Neural crest cell (in vitro differentiated cells): ENCODE results near the gene UBXN10. TPM values are rescaled to one million over a fixed set of nuclear protein-coding genes. Genes with fewer than 3 reads are reported as not detected.

ENCODE experiments used
- DNase-seq: peaks from one replicate; pipeline ENCODE4 v3.0.0; 2021; ENCODE audit warnings: low read depth, mixed read lengths, low spot score
- H3K27ac Mint-ChIP-seq: one replicate; pipeline ENCODE4 v1.8.0; 2021; ENCODE audit warnings: mild to moderate bottlenecking, mixed read lengths; ENCODE audit not compliant: unreplicated experiment
- H3K27me3 Mint-ChIP-seq: 2 replicates; pipeline ENCODE4 v1.8.0; 2021; ENCODE audit warnings: low read depth, mild to moderate bottlenecking, mixed read lengths
- H3K36me3 Mint-ChIP-seq: 2 replicates; pipeline ENCODE4 v1.8.0; 2021; ENCODE audit warnings: low read depth, mild to moderate bottlenecking, mixed read lengths
- H3K4me1 Mint-ChIP-seq: 2 replicates; pipeline ENCODE4 v1.8.0; 2021; ENCODE audit warnings: mixed read lengths
- H3K4me3 Mint-ChIP-seq: one replicate; pipeline ENCODE4 v1.8.0; 2021; ENCODE audit warnings: mild to moderate bottlenecking, mixed read lengths
- H3K9me3 Mint-ChIP-seq: 2 replicates; pipeline ENCODE4 v1.8.0; 2021; ENCODE audit warnings: mixed read lengths
- CTCF ChIP-seq: fragments of 200-600 bp; sonication (generic); conservative IDR thresholded peaks from 2 replicates; pipeline ENCODE4 v1.5.0; 2021; ENCODE audit warnings: antibody characterized with exemption, mild to moderate bottlenecking
- total RNA-seq: library from RNA; stranded (reverse); gene quantifications from 2 replicates; pipeline ENCODE4 v1.2.1, GENCODE V29; 2021

UBXN10 gene
- total RNA-seq, 1 donor from 2014 or later: 1.4 TPM

GRCh38 chr1:20154301-20154831 is 31.5 kb upstream of the UBXN10 start:
- H3K4me3 Mint-ChIP-seq: no peak overlapping the region
- no peaks in the 10 kb centered on the region for H3K27me3 Mint-ChIP-seq
- H3K9me3 Mint-ChIP-seq: no peaks in the 10 kb centered on the region
- H3K36me3 Mint-ChIP-seq: peaks cover 4% of the 10 kb centered on the region
- no peak for DNase-seq
- no peak for TF ChIP-seq CTCF
- H3K4me1 Mint-ChIP-seq: peaks cover 11% of the 10 kb centered on the region
- no peak overlapping the region for H3K27ac Mint-ChIP-seq

DNA sequence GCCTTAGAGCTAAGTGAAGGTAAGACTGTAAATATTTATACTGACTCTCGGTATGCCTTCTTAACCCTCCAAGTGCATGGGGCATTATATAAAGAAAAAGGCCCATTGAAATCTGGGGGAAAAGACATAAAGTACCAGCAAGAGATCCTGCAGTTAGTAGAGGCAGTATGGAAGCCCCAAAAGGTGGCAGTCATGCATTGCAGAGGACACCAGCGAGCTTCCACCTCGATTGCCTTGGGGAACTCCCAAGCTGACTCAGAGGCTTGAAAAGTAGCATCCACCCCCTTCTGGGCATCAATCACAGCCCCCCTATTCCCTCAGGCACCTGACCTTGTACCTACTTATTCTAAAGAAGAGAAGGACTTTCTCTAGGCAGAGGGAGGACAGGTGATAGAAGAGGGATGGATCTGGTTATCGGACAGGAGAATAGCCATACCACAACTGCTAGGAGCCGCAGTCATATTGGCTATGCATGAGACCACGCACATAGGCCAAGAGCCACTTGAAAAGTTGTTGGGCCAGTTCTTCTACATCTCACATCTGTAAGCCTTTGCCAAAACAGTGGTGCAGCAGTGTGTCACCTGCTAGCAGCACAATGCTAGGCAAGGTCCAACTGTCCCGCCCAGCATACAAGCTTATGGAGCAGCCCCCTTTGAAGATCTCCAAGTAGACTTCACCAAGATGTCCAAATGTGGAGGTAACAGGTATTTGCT is 27.4 kb upstream of the UBXN10 start:
- H3K9me3 Mint-ChIP-seq: peaks cover 3% of the 10 kb centered on the region
- peaks cover 6% of the 10 kb centered on the region for H3K36me3 Mint-ChIP-seq

GRCh38 chr1:20160034-20160433 is 25.9 kb upstream of the UBXN10 start:
- Mint-ChIP-seq H3K4me1 (no peaks in the 10 kb centered on the region), H3K4me3 (no peak overlapping the region), H3K27ac (no peak overlapping the region), H3K36me3 (peaks cover 6% of the 10 kb centered on the region), H3K27me3 (peaks cover 5% of the 10 kb centered on the region), H3K9me3 (peaks cover 3% of the 10 kb centered on the region)
- TF ChIP-seq CTCF: no peak
- DNase-seq: no peak

More for the DNA sequence above, 27.4 kb upstream of the UBXN10 start:
- TF ChIP-seq CTCF: no peak
- DNase-seq: no peak
- Mint-ChIP-seq H3K4me3 (no peak overlapping the region), H3K27me3 (peaks cover 5% of the 10 kb centered on the region), H3K4me1 (no peaks in the 10 kb centered on the region), H3K27ac (no peak overlapping the region)

GRCh38 chr1:20164694-20165202 is 21.1 kb upstream of the UBXN10 start:
- H3K27ac Mint-ChIP-seq: no peak overlapping the region
- peaks cover 8% of the 10 kb centered on the region for H3K27me3 Mint-ChIP-seq
- no peak for DNase-seq
- no peak overlapping the region for H3K4me3 Mint-ChIP-seq
- H3K9me3 Mint-ChIP-seq: peaks cover 6% of the 10 kb centered on the region
- H3K4me1 Mint-ChIP-seq: no peaks in the 10 kb centered on the region
- H3K36me3 Mint-ChIP-seq: peaks cover 2% of the 10 kb centered on the region
- no peak for TF ChIP-seq CTCF

DNA sequence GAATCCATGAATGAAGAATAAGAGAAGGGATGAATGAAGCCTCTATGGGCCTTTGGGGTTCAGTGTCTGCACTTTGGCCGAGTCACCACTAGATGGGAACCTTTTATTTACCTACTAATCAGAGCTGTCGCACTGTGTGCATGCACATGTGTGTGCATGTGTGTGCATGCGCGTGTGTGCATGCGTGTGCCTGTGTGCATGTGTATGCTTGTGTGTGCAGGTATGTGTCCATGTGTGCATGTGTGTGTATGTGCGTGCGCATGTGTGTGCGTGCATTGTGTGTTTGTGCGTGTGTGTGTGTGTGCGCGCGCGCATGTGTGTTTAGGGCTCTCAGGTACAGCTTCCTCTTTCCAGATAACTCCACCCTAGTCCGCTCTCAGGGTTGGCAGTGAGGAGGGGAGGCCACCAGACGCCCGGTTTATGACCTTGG is 20.4 kb upstream of the UBXN10 start:
- TF ChIP-seq CTCF: peak; percentile 42
- H3K9me3 Mint-ChIP-seq: peaks cover 6% of the 10 kb centered on the region
- no peaks in the 10 kb centered on the region for H3K4me1 Mint-ChIP-seq
- no peak overlapping the region for H3K27ac Mint-ChIP-seq
- H3K27me3 Mint-ChIP-seq: peaks cover 8% of the 10 kb centered on the region
- DNase-seq: no peak
- no peak overlapping the region for H3K4me3 Mint-ChIP-seq
- H3K36me3 Mint-ChIP-seq: no peaks in the 10 kb centered on the region
